HepG2 (cell line): ENCODE results near the gene GMFB. TPM values are rescaled to one million over a fixed set of nuclear protein-coding genes. Genes with fewer than 3 reads are reported as not detected.

ENCODE experiments used
- ATAC-seq: fragments of 200-7000 bp; cut with Tn5 transposase; 3 replicates; pipeline ENCODE4 v1.9.1; 2020; ENCODE audit warnings: mild to moderate bottlenecking, moderate library complexity
- BruUV-seq: library from RNA; stranded (reverse); fragments of 400-500 nt; replicated peaks from 2 replicates; lab custom pipeline; 2021; lab: Mats Ljungman, UMichigan
- CTCF ChIA-PET: fragments of 300-600 bp; formaldehyde crosslinking; extraction: SDS; loops from one replicate; lab custom pipeline; 2021; ENCODE audit warnings: low total read pairs, inconsistent platforms, low intra/inter-chr PET ratio; lab: Yijun Ruan, JAX
- POLR2A ChIA-PET: fragments of 350-600 bp; sonication (Branson Sonifier 250); formaldehyde crosslinking; loops from one replicate; lab custom pipeline; 2020; ENCODE audit warnings: antibody characterized with exemption, inconsistent platforms; lab: Yijun Ruan, JAX
- DNase-seq: peaks from one replicate; pipeline ENCODE4 v3.0.0-alpha.2; 2015; ENCODE audit warnings: low spot score
- FAIRE-seq: peaks from 3 replicates; lab custom pipeline; 2011; peaks lifted over from hg19 to GRCh38; lab: Jason Lieb, UNC
- H2AFZ ChIP-seq: one replicate; pipeline ENCODE4 v1.6.1; 2011; ENCODE audit warnings: low read length, inconsistent platforms
- H3K27ac ChIP-seq: fragments of 300-600 bp; 3 replicates; pipeline ENCODE4 v1.8.0; 2011; ENCODE audit warnings: mixed run types, mild to moderate bottlenecking, mixed read lengths, low read length, inconsistent platforms; ENCODE audit not compliant: insufficient read depth; ENCODE audit errors: extremely low read length
- H3K27me3 ChIP-seq, 2 experiments: fragments of 200-600 bp in 1 of 2; 2 replicates in 1 of 2; 3 replicates in 1 of 2; pipeline versions ENCODE4 v1.6.0 to v1.8.0; 2011; ENCODE audit warnings: low read length in 2 of 2, mild to moderate bottlenecking in 2 of 2, moderate library complexity in 2 of 2, inconsistent platforms in 1 of 2; ENCODE audit not compliant: insufficient read depth in 2 of 2, control insufficient read depth in 1 of 2
- H3K36me3 ChIP-seq, 2 experiments: fragments of 200-600 bp in 1 of 2; replicated peaks in 1 of 2; 2 replicates in 1 of 2; 3 replicates in 1 of 2; pipeline versions ENCODE4 v1.5.1 to v1.8.0; 2011; ENCODE audit warnings: low read length in 2 of 2, inconsistent platforms in 1 of 2; ENCODE audit not compliant: insufficient read depth in 2 of 2, control insufficient read depth in 1 of 2
- H3K4me1 ChIP-seq: 2 replicates; pipeline ENCODE4 v1.5.1; 2012; ENCODE audit warnings: low read length, inconsistent platforms; ENCODE audit not compliant: insufficient read depth
- H3K4me2 ChIP-seq: 2 replicates; pipeline ENCODE4 v1.6.0; 2011; ENCODE audit warnings: low read depth, low read length, inconsistent platforms
- H3K4me3 ChIP-seq, 3 experiments: fragments of 200-600 bp in 1 of 3; sonication (generic), shearing (Covaris generic) in 1 of 3; replicated peaks in 1 of 3; 2 replicates each; pipeline ENCODE4 v1.5.1; 2011 to 2016; ENCODE audit warnings: low read length in 3 of 3, inconsistent platforms in 2 of 3, low read depth in 2 of 3, mild to moderate bottlenecking in 2 of 3, control low read depth in 1 of 3, mixed read lengths in 1 of 3; ENCODE audit not compliant: insufficient read depth in 1 of 3
- H3K79me2 ChIP-seq: one replicate; pipeline ENCODE4 v1.6.1; 2011; ENCODE audit warnings: low read length, inconsistent platforms; ENCODE audit not compliant: insufficient read depth
- H3K9ac ChIP-seq: 2 replicates; pipeline ENCODE4 v1.6.0; 2011; ENCODE audit warnings: mild to moderate bottlenecking, low read depth, low read length, inconsistent platforms; ENCODE audit not compliant: insufficient read depth
- H3K9me3 ChIP-seq: 2 replicates; pipeline ENCODE4 v1.5.1; 2012; ENCODE audit warnings: mild to moderate bottlenecking, low read length
- H4K20me1 ChIP-seq: 2 replicates; pipeline ENCODE4 v1.6.0; 2011; ENCODE audit warnings: inconsistent platforms, mild to moderate bottlenecking, low read length, moderate library complexity; ENCODE audit not compliant: insufficient read depth
- ARID2 ChIP-seq: sonication (generic); formaldehyde crosslinking; IDR thresholded peaks from 2 replicates; pipeline ENCODE4 v1.8.1; 2022; ENCODE audit warnings: mild to moderate bottlenecking, missing genetic modification reagents, borderline replicate concordance
- GFI1 ChIP-seq: sonication (generic); formaldehyde crosslinking; IDR thresholded peaks from 2 replicates; pipeline ENCODE4 v1.5.0; 2020; ENCODE audit warnings: missing genetic modification reagents, mild to moderate bottlenecking, borderline replicate concordance
- GTF3A ChIP-seq: sonication (generic); formaldehyde crosslinking; conservative IDR thresholded peaks from 2 replicates; pipeline ENCODE4 v1.4.0; 2020; ENCODE audit warnings: mild to moderate bottlenecking, missing genetic modification reagents
- NFKB2 ChIP-seq: sonication (generic); formaldehyde crosslinking; IDR thresholded peaks from 2 replicates; pipeline ENCODE4 v1.4.0; 2020; ENCODE audit warnings: missing genetic modification reagents, borderline replicate concordance
- RARA ChIP-seq: IDR thresholded peaks from 2 replicates; pipeline ENCODE4 v1.6.1; 2016; ENCODE audit warnings: missing genetic modification reagents, missing compliant biosample characterization
- REL ChIP-seq: sonication (generic); formaldehyde crosslinking; conservative IDR thresholded peaks from 2 replicates; pipeline ENCODE4 v1.8.0; 2022; ENCODE audit warnings: mild to moderate bottlenecking, missing genetic modification reagents, moderate library complexity
- SIN3A ChIP-seq: IDR thresholded peaks from 2 replicates; pipeline ENCODE4 v1.6.1; 2011; ENCODE audit warnings: low read depth, mild to moderate bottlenecking, control low read depth, low read length, borderline replicate concordance
- SIN3B ChIP-seq: fragments of 150-350 bp; IDR thresholded peaks from 2 replicates; pipeline ENCODE4 v1.6.1; 2014; ENCODE audit warnings: low read length
- THAP11 ChIP-seq: IDR thresholded peaks from 2 replicates; pipeline ENCODE4 v1.6.1; 2016; ENCODE audit warnings: missing biosample characterization, missing genetic modification reagents
- YEATS2 ChIP-seq: sonication (generic); formaldehyde crosslinking; IDR thresholded peaks from 2 replicates; pipeline ENCODE4 v1.4.0; 2020; ENCODE audit warnings: missing genetic modification reagents, borderline replicate concordance
- ZIK1 ChIP-seq: sonication (generic); formaldehyde crosslinking; IDR thresholded peaks from 2 replicates; pipeline ENCODE4 v1.5.0; 2020; ENCODE audit warnings: mild to moderate bottlenecking, low read depth, missing genetic modification reagents, borderline replicate concordance
- ZNF235 ChIP-seq: sonication (generic); formaldehyde crosslinking; IDR thresholded peaks from 2 replicates; pipeline ENCODE4 v1.8.1; 2023; ENCODE audit warnings: mild to moderate bottlenecking, missing genetic modification reagents, borderline replicate concordance
- ZNF24 ChIP-seq: fragments of 450-650 bp; IDR thresholded peaks from 2 replicates; pipeline ENCODE4 v1.6.1; 2017; ENCODE audit warnings: antibody characterized with exemption, mild to moderate bottlenecking
- ZNF260 ChIP-seq: sonication (generic); formaldehyde crosslinking; IDR thresholded peaks from 2 replicates; pipeline ENCODE4 v1.4.0; 2020; ENCODE audit warnings: missing genetic modification reagents, low read depth, mild to moderate bottlenecking, borderline replicate concordance
- ZNF274 ChIP-seq: sonication (generic); formaldehyde crosslinking; IDR thresholded peaks from 2 replicates; pipeline ENCODE4 v1.5.1; 2020; ENCODE audit warnings: mild to moderate bottlenecking, missing genetic modification reagents
- ZNF292 ChIP-seq: sonication (generic); formaldehyde crosslinking; IDR thresholded peaks from 2 replicates; pipeline ENCODE4 v1.8.1; 2022; ENCODE audit warnings: mild to moderate bottlenecking, low read depth, missing genetic modification reagents, borderline replicate concordance
- ZNF530 ChIP-seq: sonication (generic); formaldehyde crosslinking; IDR thresholded peaks from 2 replicates; pipeline ENCODE4 v1.5.0; 2020; ENCODE audit warnings: low read depth, mild to moderate bottlenecking, missing genetic modification reagents
- ZNF703 ChIP-seq: sonication (generic); formaldehyde crosslinking; IDR thresholded peaks from 2 replicates; pipeline ENCODE4 v1.5.1; 2020; ENCODE audit warnings: missing genetic modification reagents, mild to moderate bottlenecking, moderate library complexity, borderline replicate concordance
- WGBS: methylation state at CpG from one replicate; pipeline ENCODE4 v1.1.6; 2017; ENCODE audit warnings: low lambda C conversion rate; 5-methylcytosine and 5-hydroxymethylcytosine counted together
- in situ Hi-C: cut with HindIII; loops from 2 replicates; pipeline ENCODE4 v1.10.0; 2017; ENCODE audit warnings: low pct_unique_long_range_greater_than_20kb; ENCODE audit not compliant: extremely low pct_ligation_motif_present
- intact Hi-C: fragments of 100-400 bp; cut with micrococcal nuclease; formaldehyde crosslinking; loops from one replicate; pipeline ENCODE4 v1.10.0; 2022; ENCODE audit not compliant: unreplicated experiment
- polyA plus RNA-seq, 8 experiments: library from polyadenylated mRNA; depleted of rRNA in 3 of 8; stranded (reverse) in 7 of 8; unstranded in 1 of 8; fragments of >200 nt; fragmentation: Illumina TruSeq in 4 of 8; extraction: Trizol in 4 of 8; gene quantifications; 2 replicates each; pipeline versions ENCODE4 v1.2.1 to v1.2.3, GENCODE V29; 2011 to 2016; ENCODE audit warnings: low read depth in 4 of 8, missing spikeins in 1 of 8, mixed read lengths in 1 of 8; ENCODE audit not compliant: insufficient read depth in 1 of 8
- total RNA-seq, 5 experiments: library from RNA; depleted of rRNA; stranded (reverse); fragments of >200 nt; fragmentation: Illumina TruSeq; extraction: Trizol; gene quantifications; 2 replicates each; pipeline ENCODE4 v1.2.3, GENCODE V29; 2016; ENCODE audit warnings: low read depth in 1 of 5
- TF ChIP-seq, protein P1 (sequence below): sonication (generic); formaldehyde crosslinking; IDR thresholded peaks from 2 replicates; pipeline ENCODE4 v1.9.0; 2021; ENCODE audit warnings: missing genetic modification reagents, borderline replicate concordance
- TF ChIP-seq, protein P2 (sequence below): sonication (generic); formaldehyde crosslinking; IDR thresholded peaks from 2 replicates; pipeline ENCODE4 v1.5.0; 2020; ENCODE audit warnings: mild to moderate bottlenecking, missing genetic modification reagents

GMFB gene
- total and polyA plus RNA-seq, 2 of the 13 experiments (the other 11 are each of a cell fraction or from before 2014, with no cell fraction given), result 17.3 to 68.2 TPM

DNA sequence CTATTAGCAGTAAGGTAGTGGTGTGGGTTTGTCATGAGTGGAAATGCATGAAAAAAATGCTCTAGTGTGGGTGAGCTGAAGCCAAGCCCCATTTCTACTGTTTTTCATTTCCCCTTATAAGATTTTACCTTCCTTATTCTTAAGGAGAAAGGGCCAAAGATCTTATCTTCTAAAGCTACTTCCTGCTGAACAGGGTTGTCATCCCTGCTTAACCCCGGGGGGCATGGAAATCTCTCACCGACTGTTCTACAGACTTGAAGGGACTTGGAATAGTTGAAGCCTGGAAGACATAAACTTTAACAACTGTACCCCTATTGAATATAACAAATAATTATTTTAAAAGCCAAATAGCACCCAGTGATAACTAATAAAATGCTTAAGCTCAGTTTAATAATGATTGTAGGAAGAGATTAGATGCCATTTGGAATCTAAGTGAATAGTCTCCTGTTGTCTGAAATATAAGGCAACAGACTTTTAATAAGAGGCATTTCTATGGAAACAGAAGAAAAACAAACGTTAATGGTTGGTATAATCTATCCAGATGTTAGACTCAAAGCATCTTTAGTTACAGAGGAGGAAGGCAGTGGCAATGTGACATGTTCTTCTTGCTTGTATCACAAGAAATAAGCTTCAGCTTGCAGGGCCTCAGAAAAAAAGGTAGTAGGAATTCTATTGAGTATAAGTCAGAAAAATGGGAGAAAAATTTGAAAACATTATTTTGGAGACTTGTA, 1.8 kb upstream of the GMFB start:
- H2AFZ ChIP-seq, result no peak overlapping the region
- POLR2A ChIA-PET, result interaction anchor here (1.3 to 3.0 kb wide), 2 partner anchors 9 to 47 kb away, joined by 4 to 14 read pairs; no protein-coding TSS in a partner anchor
- TF ChIP-seq NFKB2, result no peak
- TF ChIP-seq RARA (CRISPR knock-in tag), result no peak
- no peak for TF ChIP-seq ZNF235 (CRISPR knock-in tag)
- no peak for TF ChIP-seq ZNF260 (CRISPR knock-in tag)
- no peak for TF ChIP-seq ZNF703 (CRISPR knock-in tag)
- no peak for TF ChIP-seq YEATS2 (CRISPR knock-in tag)
- no peak for TF ChIP-seq SIN3A
- TF ChIP-seq, protein P1, sequence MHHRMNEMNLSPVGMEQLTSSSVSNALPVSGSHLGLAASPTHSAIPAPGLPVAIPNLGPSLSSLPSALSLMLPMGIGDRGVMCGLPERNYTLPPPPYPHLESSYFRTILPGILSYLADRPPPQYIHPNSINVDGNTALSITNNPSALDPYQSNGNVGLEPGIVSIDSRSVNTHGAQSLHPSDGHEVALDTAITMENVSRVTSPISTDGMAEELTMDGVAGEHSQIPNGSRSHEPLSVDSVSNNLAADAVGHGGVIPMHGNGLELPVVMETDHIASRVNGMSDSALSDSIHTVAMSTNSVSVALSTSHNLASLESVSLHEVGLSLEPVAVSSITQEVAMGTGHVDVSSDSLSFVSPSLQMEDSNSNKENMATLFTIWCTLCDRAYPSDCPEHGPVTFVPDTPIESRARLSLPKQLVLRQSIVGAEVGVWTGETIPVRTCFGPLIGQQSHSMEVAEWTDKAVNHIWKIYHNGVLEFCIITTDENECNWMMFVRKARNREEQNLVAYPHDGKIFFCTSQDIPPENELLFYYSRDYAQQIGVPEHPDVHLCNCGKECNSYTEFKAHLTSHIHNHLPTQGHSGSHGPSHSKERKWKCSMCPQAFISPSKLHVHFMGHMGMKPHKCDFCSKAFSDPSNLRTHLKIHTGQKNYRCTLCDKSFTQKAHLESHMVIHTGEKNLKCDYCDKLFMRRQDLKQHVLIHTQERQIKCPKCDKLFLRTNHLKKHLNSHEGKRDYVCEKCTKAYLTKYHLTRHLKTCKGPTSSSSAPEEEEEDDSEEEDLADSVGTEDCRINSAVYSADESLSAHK, result no peak
- no peak for TF ChIP-seq GFI1 (CRISPR knock-in tag)
- no peak for TF ChIP-seq ZNF530 (CRISPR knock-in tag)
- TF ChIP-seq THAP11 (CRISPR knock-in tag), result no peak
- no peak for TF ChIP-seq GTF3A (CRISPR knock-in tag)
- no peak for TF ChIP-seq ARID2 (CRISPR knock-in tag)
- TF ChIP-seq ZNF24, result no peak
- TF ChIP-seq ZIK1 (CRISPR knock-in tag), result no peak
- no peak for TF ChIP-seq REL (CRISPR knock-in tag)
- TF ChIP-seq SIN3B, result no peak
- TF ChIP-seq ZNF274 (CRISPR knock-in tag), result no peak
- no peak for TF ChIP-seq ZNF292 (CRISPR knock-in tag)
- TF ChIP-seq, protein P2, sequence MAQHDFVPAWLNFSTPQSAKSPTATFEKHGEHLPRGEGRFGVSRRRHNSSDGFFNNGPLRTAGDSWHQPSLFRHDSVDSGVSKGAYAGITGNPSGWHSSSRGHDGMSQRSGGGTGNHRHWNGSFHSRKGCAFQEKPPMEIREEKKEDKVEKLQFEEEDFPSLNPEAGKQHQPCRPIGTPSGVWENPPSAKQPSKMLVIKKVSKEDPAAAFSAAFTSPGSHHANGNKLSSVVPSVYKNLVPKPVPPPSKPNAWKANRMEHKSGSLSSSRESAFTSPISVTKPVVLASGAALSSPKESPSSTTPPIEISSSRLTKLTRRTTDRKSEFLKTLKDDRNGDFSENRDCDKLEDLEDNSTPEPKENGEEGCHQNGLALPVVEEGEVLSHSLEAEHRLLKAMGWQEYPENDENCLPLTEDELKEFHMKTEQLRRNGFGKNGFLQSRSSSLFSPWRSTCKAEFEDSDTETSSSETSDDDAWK, result no peak
- TF ChIP-seq, all 625 proteins: peak for 0
- FAIRE-seq (no peak), DNase-seq (no peak), ATAC-seq (no peak)
- CTCF ChIA-PET, result no interaction called here
- Histone ChIP-seq H3K4me1 (peaks cover 48% of the 10 kb centered on the region), H4K20me1 (no peaks in the 10 kb centered on the region), H3K9me3 (no peaks in the 10 kb centered on the region), H3K36me3 (no peaks in the 10 kb centered on the region), H3K79me2 (peaks cover 31% of the 10 kb centered on the region), H3K27ac (no peak overlapping the region), H3K27me3 (no peaks in the 10 kb centered on the region; a peak in 1 of 5 replicates), H3K4me3 (no peak overlapping the region), H3K4me2 (no peak overlapping the region), H3K9ac (no peak overlapping the region)
- intact Hi-C loops (no loop called here), in situ Hi-C loops (no loop called here)
- 69% methylated on average over 3 of the region's 3 CpGs for WGBS
- BruUV-seq, result no TSS peak
